Trophoblast cell (in vitro differentiated cells and primary cell): ENCODE data around the gene UACA.

Source experiments
- DNase-seq, 2 donors: peaks; one replicate each; pipeline ENCODE4 v3.0.0-alpha.2; 2016
- H2AFZ ChIP-seq: 2 replicates; pipeline ENCODE4 v1.6.1; 2013; ENCODE audit warnings: low read length, moderate library complexity, mild to moderate bottlenecking; ENCODE audit not compliant: insufficient read depth, poor library complexity
- H2AK5ac ChIP-seq: 2 replicates; pipeline ENCODE4 v1.6.1; 2013; ENCODE audit warnings: mild to moderate bottlenecking, low read length
- H2BK120ac ChIP-seq: 2 replicates; pipeline ENCODE4 v1.6.1; 2013; ENCODE audit warnings: low read length, mild to moderate bottlenecking, moderate library complexity; ENCODE audit not compliant: insufficient read depth, poor library complexity
- H2BK12ac ChIP-seq: 2 replicates; pipeline ENCODE4 v1.6.1; 2013; ENCODE audit warnings: mild to moderate bottlenecking, low read length, moderate library complexity
- H2BK5ac ChIP-seq: 2 replicates; pipeline ENCODE4 v1.6.1; 2013; ENCODE audit warnings: low read length, low read depth, moderate library complexity, mild to moderate bottlenecking; ENCODE audit not compliant: poor library complexity
- H3K14ac ChIP-seq: 2 replicates; pipeline ENCODE4 v1.6.1; 2013; ENCODE audit warnings: mild to moderate bottlenecking, low read length
- H3K18ac ChIP-seq: 2 replicates; pipeline ENCODE4 v1.6.1; 2013; ENCODE audit warnings: mild to moderate bottlenecking, low read length
- H3K23ac ChIP-seq: 2 replicates; pipeline ENCODE4 v1.6.1; 2013; ENCODE audit warnings: low read length
- H3K27ac ChIP-seq: 2 replicates; pipeline ENCODE4 v1.5.1; 2013; ENCODE audit warnings: low read depth, mild to moderate bottlenecking, inconsistent platforms, low read length, moderate library complexity
- H3K27me3 ChIP-seq: 2 replicates; pipeline ENCODE4 v1.6.1; 2013; ENCODE audit warnings: inconsistent platforms, mild to moderate bottlenecking, low read length, moderate library complexity; ENCODE audit not compliant: insufficient read depth
- H3K36me3 ChIP-seq, 2 experiments: 1 replicate in 1 of 2; 2 replicates in 1 of 2; pipeline ENCODE4 v1.6.1; 2013; ENCODE audit warnings: low read length in 2 of 2, mild to moderate bottlenecking in 2 of 2, moderate library complexity in 1 of 2; ENCODE audit not compliant: insufficient read depth in 2 of 2, control insufficient read depth in 1 of 2
- H3K4ac ChIP-seq: 2 replicates; pipeline ENCODE4 v1.6.1; 2013; ENCODE audit warnings: low read depth, mild to moderate bottlenecking, low read length, moderate library complexity
- H3K4me1 ChIP-seq, 2 experiments: 1 replicate in 1 of 2; 2 replicates in 1 of 2; pipeline ENCODE4 v1.6.1; 2013; ENCODE audit warnings: low read length in 2 of 2, mild to moderate bottlenecking in 2 of 2, moderate library complexity in 1 of 2; ENCODE audit not compliant: insufficient read depth in 2 of 2, control insufficient read depth in 1 of 2
- H3K4me2 ChIP-seq: 2 replicates; pipeline ENCODE4 v1.6.1; 2013; ENCODE audit warnings: inconsistent platforms, mild to moderate bottlenecking, low read length, moderate library complexity
- H3K4me3 ChIP-seq: 2 replicates; pipeline ENCODE4 v1.5.1; 2013; ENCODE audit warnings: mild to moderate bottlenecking, low read depth, low read length, inconsistent platforms
- H3K79me1 ChIP-seq: one replicate; pipeline ENCODE4 v1.6.1; 2013; ENCODE audit warnings: low read length
- H3K79me2 ChIP-seq: 2 replicates; pipeline ENCODE4 v1.6.1; 2013; ENCODE audit warnings: low read length, mild to moderate bottlenecking; ENCODE audit not compliant: control insufficient read depth, insufficient read depth, poor library complexity
- H3K9ac ChIP-seq: 2 replicates; pipeline ENCODE4 v1.6.1; 2013; ENCODE audit warnings: mild to moderate bottlenecking, low read length
- H3K9me3 ChIP-seq: 2 replicates; pipeline ENCODE4 v1.6.1; 2013; ENCODE audit warnings: low read depth, mild to moderate bottlenecking, control low read depth, inconsistent platforms, low read length; ENCODE audit not compliant: insufficient read depth
- H4K12ac ChIP-seq: 2 replicates; pipeline ENCODE4 v1.6.1; 2013; ENCODE audit warnings: low read depth, mild to moderate bottlenecking, low read length, moderate library complexity
- H4K8ac ChIP-seq: 2 replicates; pipeline ENCODE4 v1.6.1; 2013; ENCODE audit warnings: low read depth, mild to moderate bottlenecking, low read length, moderate library complexity
- H4K91ac ChIP-seq: one replicate; pipeline ENCODE4 v1.6.1; 2013; ENCODE audit warnings: low read depth, mild to moderate bottlenecking, low read length, moderate library complexity
- WGBS: extraction: QIAGEN DNeasy Blood & Tissue Kit; methylation state at CpG from one replicate; pipeline ENCODE4 v1.1.7; 2013; ENCODE audit warnings: missing lambda C conversion rate; ENCODE audit not compliant: insufficient read length, insufficient coverage; ENCODE audit errors: extremely low coverage; 5-methylcytosine and 5-hydroxymethylcytosine counted together

The UACA gene

DNA sequence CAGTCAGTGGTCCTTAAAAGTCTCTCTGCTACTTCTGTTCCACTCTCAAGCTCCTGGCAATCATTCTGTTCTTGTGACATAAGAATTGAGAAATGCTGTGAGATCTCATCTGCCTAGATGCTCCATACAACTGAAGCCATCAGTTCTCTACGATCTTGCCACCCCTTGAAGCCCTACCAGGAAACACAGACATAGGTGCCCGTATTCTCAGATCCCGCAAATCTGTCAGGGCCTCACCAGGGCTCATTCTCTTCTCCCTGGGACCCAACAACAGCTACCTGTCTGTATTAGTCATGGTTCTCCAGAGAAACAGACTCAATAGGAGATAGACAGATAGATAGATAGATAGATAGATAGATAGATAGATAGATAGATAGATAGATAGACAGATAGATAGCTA is 149.1 kb downstream of the UACA start:
- H3K4me1 ChIP-seq = peaks cover 4 to 8% of the 10 kb centered on the region in 2 experiments
- H3K9ac ChIP-seq = no peak overlapping the region
- WGBS = no CpG with 5 or more reads among the region's 3 CpGs

GRCh38 chr15:70613271-70613670 is 150.1 kb downstream of the UACA start:
- no peak overlapping the region for H3K4ac ChIP-seq
- no CpG with 5 or more reads among the region's 2 CpGs for WGBS
- no peak overlapping the region for H3K18ac ChIP-seq
- no peak overlapping the region for H4K8ac ChIP-seq
- H3K27me3 ChIP-seq = no peaks in the 10 kb centered on the region
- no peak overlapping the region for H3K23ac ChIP-seq
- H3K14ac ChIP-seq = no peak overlapping the region
- H2AK5ac ChIP-seq = no peak overlapping the region
- no peak overlapping the region for H2BK120ac ChIP-seq
- H2BK5ac ChIP-seq = no peak overlapping the region
- peaks cover 4 to 8% of the 10 kb centered on the region in 2 experiments for H3K4me1 ChIP-seq
- H3K36me3 ChIP-seq = no peaks in the 10 kb centered on the region
- H2AFZ ChIP-seq = no peak overlapping the region
- no peak for DNase-seq
- H3K4me2 ChIP-seq = no peak overlapping the region
- no peak overlapping the region for H3K9ac ChIP-seq
- no peak overlapping the region for H4K12ac ChIP-seq
- H2BK12ac ChIP-seq = no peak overlapping the region
- no peak overlapping the region for H3K4me3 ChIP-seq
- H4K91ac ChIP-seq = no peak overlapping the region
- peaks cover 3% of the 10 kb centered on the region for H3K79me1 ChIP-seq
- H3K9me3 ChIP-seq = no peaks in the 10 kb centered on the region
- no peaks in the 10 kb centered on the region for H3K79me2 ChIP-seq
- no peak overlapping the region for H3K27ac ChIP-seq

More for the DNA sequence above, 149.1 kb downstream of the UACA start:
- no peak overlapping the region for H2AK5ac ChIP-seq
- no peak overlapping the region for H2BK120ac ChIP-seq
- H3K27me3 ChIP-seq = no peaks in the 10 kb centered on the region
- no peak overlapping the region for H2BK12ac ChIP-seq
- no peaks in the 10 kb centered on the region for H3K79me2 ChIP-seq
- H2BK5ac ChIP-seq = no peak overlapping the region
- H3K18ac ChIP-seq = no peak overlapping the region
- H3K14ac ChIP-seq = no peak overlapping the region
- no peak overlapping the region for H3K4me2 ChIP-seq
- H2AFZ ChIP-seq = no peak overlapping the region
- H3K23ac ChIP-seq = no peak overlapping the region
- H3K4ac ChIP-seq = no peak overlapping the region
- DNase-seq = peak; percentile 72 to 90
- no peak overlapping the region for H3K4me3 ChIP-seq
- H4K91ac ChIP-seq = no peak overlapping the region
- H3K36me3 ChIP-seq = no peaks in the 10 kb centered on the region
- H3K79me1 ChIP-seq = peaks cover 3% of the 10 kb centered on the region
- H4K12ac ChIP-seq = no peak overlapping the region
- no peak overlapping the region for H3K27ac ChIP-seq
- no peak overlapping the region for H4K8ac ChIP-seq
- no peaks in the 10 kb centered on the region for H3K9me3 ChIP-seq

DNA sequence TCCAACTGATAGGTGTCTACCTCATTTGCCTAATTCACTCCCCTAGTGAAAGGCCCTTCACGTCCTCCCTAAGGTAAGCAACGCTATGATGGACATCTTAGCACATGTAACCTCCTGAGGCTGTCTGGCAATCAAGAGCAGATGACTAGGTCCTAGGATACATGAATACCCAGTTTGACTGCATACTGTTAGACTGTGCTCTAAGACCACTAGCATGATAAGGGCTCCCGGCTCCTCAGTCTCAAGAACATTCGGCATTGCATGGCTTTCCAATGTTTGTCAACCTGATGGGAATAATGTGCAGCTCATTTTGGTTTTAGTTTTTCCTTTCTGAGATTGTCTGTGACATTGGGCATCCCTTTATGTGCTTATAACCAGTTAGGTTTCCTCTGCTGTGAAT is 152.1 kb downstream of the UACA start:
- no CpG with 5 or more reads among the region's 4 CpGs for WGBS
- Histone ChIP-seq H3K79me2 (no peaks in the 10 kb centered on the region), H3K4me1 (no peaks in the 10 kb centered on the region), H3K4me2 (no peak overlapping the region), H3K79me1 (no peaks in the 10 kb centered on the region), H2BK12ac (no peak overlapping the region), H4K8ac (no peak overlapping the region), H3K27ac (no peak overlapping the region), H3K14ac (no peak overlapping the region), H3K9ac (no peak overlapping the region), H4K12ac (no peak overlapping the region), H3K23ac (no peak overlapping the region), H2AFZ (no peak overlapping the region), H3K27me3 (no peaks in the 10 kb centered on the region), H2BK120ac (no peak overlapping the region), H3K4me3 (no peak overlapping the region), H2AK5ac (no peak overlapping the region), H3K4ac (no peak overlapping the region), H2BK5ac (no peak overlapping the region), H3K36me3 (no peaks in the 10 kb centered on the region), H4K91ac (no peak overlapping the region), H3K18ac (no peak overlapping the region), H3K9me3 (no peaks in the 10 kb centered on the region)
- peak; percentile 72 to 87 for DNase-seq

DNA sequence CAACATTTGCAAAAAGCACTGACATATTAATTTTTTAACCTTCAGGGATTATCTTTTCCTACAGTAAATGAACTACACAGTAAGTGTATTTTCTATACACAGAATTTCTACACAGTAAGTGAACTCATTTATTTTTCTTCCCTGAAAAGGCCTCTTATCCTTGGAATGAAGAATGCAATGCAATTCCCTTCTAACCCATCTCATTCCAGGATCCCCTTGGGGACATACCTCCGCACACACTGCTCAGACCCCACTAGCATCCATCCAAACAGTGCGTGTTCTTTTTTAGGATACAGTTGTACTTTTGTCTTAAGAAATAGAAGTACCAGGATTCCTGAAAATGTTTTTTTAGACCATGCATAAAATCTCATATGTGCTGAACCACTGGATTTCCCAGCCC is 152.8 kb downstream of the UACA start:
- Histone ChIP-seq H3K4me1 (peaks cover 0 to under 1% of the 10 kb centered on the region in 2 experiments), H3K4me3 (no peak overlapping the region), H3K4ac (no peak overlapping the region), H2BK120ac (no peak overlapping the region), H2AFZ (no peak overlapping the region), H2BK12ac (no peak overlapping the region), H3K23ac (no peak overlapping the region), H3K36me3 (no peaks in the 10 kb centered on the region), H3K9ac (no peak overlapping the region), H4K8ac (no peak overlapping the region), H4K91ac (no peak overlapping the region), H3K79me1 (no peaks in the 10 kb centered on the region), H3K27me3 (no peaks in the 10 kb centered on the region), H4K12ac (no peak overlapping the region), H2BK5ac (no peak overlapping the region), H3K4me2 (no peak overlapping the region), H2AK5ac (no peak overlapping the region), H3K79me2 (no peaks in the 10 kb centered on the region), H3K27ac (no peak overlapping the region), H3K18ac (no peak overlapping the region), H3K9me3 (no peaks in the 10 kb centered on the region), H3K14ac (no peak overlapping the region)
- no peak for DNase-seq
- WGBS = no CpG with 5 or more reads among the region's 2 CpGs
